Stimulated activated CD8-positive, alpha-beta memory T cell treated with anti-CD3 and anti-CD28 coated beads, Interleukin-4, amount 100 ng/mL, for 4 hours (primary cell): ENCODE measurements around the gene ITM2C.
A peak's percentile ranks its signal among the peaks of the same experiment; 100 is the strongest.

Experiments used
- DNase-seq, 2 donors: peaks; one replicate each; pipeline ENCODE4 v3.0.0-alpha.2; 2020; ENCODE audit warnings: low read depth in 2 of 2, low spot score in 1 of 2

ITM2C gene

DNA sequence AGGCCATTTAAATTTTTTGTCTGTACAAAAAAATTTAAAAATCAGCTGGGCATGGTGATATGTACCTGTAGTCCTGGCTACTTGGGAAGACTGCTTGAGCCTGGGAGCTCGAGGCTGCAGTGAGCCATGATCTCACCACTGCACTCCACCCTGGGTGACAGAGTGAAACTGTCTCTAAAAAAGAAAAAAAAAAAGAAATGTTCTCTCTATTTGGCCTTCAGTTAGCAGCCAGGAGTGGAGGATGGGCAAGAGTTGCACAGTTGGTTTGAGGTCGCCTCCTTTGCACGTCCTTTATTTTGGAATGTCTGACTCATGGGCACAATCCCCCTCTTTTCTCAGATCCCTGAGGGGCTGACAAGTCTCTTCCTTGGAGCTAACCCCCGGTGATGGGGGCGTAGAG lies 26.3 kb downstream of the ITM2C start:
- no peak for DNase-seq

DNA sequence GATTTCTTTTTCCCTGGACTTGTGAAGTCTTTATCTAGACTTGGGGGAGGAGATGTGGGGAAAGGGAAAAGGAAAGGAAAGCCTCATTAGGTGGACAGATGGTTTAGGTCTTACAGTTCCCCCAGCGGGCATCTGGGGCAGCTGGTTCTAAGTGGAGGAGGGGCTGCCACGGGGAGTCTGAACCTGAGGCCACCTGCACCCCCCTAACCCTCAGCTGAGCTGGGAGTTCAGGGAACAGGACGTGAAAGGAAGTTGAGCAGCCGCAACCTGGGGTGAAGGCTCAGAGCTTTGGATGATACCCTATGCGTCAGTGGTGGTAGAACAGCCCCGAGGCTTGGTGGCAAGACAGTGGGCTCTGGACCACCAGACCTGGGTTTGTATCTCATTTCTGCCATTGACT lies 26.8 kb downstream of the ITM2C start:
- no peak for DNase-seq

DNA sequence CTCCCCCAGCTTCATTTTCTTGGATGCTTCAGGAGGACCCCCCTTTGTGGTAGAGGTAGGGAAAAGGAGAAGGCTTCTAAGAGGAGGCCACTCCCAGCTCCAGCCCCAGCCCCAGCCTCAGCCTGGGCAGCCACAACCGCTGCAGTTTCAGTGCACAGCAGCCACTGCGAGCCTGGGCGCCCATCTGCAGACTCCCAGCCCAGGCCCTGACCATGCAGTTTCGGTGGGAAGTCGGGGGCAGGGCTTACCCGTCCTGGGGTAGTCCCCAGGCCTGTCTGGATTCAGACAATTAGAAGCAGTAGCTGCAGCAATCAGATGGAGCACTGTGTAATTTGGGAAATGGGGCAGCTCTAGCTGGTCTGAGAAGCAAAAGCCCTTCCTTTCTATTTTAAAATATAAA lies 28.6 kb downstream of the ITM2C start:
- DNase-seq: no peak

DNA sequence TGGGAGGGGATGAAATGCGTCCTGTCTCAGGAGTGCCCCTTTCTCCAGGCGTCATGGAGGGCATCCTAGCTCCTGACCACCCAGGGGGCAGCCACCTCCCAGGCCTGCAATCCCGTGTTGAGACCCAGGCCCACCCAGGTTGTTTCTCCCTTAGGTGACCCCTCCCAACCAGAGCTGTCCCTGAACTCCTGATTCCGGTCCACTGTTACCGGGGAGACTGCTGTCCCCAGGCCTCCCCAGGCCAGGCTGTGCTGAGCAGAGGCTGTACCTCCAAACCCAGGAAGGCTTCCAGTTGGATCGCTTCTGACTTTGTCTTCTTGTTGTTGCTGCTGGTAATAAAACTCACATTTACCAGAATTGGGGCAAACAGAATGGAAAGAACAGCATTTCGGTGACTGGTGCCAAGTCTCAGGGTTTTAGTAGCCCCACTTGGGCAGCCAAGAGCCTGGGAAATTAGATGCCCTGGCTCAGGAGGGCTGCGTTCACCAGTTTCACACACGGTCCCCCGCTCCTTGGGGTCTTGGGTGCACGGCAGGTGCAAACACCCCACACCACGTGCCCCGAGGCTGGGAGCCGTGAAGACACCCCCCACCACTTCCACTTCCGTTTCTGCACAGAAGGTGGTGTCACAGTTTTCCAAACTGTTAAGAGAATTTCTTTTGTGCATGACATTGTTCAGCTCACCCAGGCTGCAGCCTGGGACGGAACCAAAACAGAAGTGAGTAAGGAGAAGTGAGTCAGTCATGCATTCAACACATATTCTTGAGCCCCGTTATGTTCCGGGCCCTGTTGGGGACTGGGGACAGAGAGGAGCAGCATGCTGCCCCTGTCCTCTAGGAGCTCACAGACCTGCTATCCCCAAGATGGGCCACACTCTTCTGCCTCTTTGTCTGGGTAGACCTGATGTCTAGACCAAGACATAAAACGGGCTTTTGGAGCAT lies 29.4 kb downstream of the ITM2C start:
- DNase-seq: no peak

DNA sequence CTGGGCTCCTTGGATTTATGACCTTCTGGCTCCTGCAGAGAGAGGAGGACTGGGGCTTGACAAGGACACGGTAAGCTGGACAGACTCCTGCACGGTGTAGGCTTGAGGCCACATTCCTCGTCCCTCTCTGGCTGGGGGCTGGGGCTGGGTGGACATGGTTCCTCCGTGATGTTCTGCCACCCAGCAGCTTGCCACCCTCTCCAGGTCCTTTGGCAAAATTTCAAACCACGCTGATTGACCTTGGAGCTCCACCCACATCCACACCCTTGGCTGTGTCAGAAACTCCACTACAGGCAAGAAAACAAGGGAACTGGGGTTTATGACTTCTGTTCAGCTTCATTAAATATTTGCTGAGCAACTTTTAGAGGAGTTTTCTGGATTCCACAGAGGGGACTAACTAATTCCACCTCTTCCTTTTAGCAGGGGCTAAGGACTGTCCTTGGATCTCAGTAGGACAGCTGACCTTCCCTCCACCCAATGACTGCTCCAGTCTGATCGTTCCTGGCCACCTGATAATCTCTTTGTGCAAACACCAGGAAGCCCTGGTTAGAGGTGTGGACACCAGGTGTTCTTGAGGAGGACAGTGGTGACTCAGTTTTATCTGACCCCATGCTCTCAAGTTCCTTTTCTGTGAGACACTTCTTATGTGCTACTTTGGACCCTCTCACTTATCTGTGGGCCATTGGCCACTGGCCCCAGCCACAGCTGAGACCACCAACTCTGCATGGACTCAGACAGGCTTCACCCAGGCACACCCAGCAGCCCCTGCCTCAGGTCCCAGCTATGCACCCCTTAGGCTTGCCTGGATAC lies 31.0 kb downstream of the ITM2C start:
- no peak for DNase-seq

DNA sequence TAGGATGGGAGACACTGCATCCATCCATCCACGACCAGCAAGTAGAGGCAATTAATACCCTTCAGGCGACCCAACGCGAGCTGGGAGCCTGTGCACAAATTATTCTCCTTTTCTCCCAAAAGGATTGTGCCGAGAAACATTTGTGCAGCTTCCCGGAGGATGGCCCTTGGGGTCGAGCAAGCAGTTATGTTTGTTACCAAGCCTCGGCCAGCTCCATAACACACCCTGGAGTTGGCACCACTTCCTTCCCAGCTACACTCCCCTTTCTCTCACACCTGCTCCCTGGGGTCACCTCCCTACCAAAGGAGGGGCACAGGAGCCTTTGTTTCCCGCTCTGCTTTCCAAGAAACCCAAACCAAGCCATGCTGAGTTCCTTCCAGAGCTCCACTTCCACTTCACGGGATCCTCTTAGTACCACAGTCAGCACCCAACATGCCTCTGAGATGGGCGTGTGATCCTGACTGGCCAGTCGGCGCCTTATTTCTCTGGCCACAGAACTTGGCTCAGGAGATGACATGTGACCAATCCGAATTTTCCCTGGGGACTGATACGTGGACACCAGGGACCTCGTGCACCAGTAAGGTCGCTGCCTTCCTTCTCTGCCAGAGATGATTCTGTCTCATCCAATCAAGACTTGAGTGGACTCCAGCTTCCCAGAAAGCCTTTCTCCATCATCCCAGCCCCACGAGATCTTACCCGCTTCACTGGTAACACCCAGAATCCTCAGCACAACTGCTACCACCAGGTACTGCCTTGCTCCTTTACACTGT lies 31.8 kb downstream of the ITM2C start:
- no peak for DNase-seq

DNA sequence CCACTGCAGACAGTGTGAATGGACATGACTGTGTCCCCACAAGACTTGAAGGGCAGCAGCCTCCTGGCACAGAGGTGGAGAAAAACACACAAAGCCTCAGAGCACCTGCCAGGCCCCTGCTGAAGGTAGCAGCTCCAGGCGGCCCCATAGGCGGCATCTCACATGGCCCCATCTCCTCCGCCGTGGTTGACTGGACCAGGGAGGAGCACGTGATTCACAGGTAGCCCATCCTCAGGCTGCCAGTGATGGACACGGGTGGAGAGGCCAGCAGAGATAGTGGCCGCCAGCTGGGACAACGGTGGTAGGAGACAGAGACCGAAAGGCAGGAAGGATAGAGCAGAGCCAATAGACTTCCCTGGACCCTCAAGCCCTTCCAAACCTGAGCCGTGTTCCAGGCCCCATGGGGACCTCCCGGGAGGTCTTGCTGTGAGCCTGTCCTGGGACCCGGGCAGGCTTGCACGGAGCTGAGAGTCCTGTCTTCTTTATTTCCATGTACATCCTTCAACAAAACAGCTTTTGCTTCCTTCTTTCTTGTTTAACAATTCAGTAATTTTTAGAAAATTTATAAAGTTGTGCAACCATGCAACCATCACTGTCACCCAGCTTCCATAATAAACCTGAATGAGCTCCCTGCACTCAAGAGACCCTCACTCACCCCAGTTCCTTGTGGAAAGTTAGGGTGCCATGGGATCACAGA lies 33.4 kb downstream of the ITM2C start:
- DNase-seq: no peak

DNA sequence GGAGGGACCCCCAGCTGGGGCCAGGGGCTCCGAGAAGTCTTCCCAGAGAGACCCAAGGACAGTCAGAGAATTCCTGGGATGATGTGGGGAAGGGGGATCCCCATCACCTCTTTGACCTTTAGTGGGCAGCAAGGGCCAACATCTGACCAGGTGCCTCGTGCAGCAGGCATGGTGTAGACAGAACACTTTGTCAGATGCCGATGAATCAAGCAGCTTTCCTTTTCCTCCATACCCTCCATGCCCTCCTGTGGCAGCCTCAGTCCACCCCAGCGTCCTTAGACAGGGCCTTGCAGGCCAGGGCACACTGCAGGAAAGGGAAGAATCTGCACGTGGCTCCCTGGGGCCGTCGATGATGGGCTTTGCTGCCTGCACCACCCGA lies 34.0 kb downstream of the ITM2C start:
- no peak for DNase-seq

DNA sequence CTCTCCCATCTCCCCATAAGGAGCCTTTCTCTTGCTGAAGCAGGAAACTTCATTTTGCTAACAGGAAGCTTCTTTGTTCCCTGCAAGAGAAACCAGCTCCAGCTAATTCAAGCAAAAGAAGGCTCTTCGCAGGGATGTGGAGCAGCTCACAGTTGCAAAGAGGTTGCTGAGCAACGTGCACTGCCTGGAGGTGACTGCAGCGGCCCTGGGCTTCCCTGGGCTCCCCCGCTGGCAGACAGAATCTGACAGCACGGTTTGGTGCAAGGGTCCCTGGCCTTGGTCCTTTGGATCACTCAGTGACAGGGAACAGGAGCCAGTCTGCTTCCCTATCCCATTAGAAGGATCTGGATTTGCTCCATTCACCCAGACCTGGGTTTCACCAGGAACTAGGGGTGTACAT lies 34.5 kb downstream of the ITM2C start:
- no peak for DNase-seq

DNA sequence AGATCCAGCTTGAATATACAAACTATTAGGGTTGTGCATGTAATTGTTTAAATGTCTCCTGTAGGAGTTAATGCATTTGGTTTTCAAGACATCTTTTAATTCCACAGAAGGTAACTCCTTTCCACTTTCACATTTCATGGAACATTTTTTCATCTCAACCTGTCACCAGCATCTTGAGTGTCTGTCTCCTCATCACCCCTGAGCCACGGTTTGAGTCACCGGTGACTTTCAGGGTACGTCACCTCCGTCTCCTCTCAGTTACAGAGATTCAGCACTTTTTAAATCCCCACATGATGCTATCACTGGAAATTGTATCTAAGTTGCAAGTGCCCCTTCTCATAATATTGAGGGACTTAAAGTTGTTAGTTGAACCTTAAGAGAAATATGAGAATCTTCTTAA lies 35.0 kb downstream of the ITM2C start:
- DNase-seq: no peak

DNA sequence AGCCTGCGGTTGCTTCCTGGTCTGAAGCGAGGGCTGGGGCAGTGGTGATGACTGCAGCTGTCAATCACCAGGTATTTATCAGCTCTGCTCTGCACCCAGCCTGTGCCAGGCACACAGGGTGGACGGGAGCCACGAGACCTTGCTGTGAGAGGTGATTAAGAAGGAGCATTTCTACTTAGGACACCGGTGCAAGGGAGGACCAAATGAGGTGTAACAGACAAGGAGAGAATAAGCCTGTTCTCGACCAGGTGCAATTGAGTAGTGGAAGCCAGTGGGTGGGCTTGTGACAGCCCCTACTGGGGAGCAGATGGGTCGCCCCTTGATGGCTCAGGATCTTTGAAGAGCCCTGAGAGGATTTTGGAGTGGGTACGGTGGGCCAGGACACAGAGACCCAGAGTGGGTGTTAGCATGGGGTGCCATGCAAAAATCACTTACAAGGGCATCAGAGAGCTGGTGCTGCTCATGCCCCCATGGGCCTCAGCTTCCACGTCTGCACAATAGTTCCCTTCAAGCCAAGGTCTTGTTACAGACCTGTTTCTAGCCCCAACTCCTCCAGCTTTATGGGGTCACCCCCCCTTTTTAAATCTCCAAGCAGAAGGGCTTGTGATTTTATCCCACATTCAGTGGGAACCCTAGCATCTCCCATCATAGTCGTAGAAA lies 35.7 kb downstream of the ITM2C start:
- no peak for DNase-seq

DNA sequence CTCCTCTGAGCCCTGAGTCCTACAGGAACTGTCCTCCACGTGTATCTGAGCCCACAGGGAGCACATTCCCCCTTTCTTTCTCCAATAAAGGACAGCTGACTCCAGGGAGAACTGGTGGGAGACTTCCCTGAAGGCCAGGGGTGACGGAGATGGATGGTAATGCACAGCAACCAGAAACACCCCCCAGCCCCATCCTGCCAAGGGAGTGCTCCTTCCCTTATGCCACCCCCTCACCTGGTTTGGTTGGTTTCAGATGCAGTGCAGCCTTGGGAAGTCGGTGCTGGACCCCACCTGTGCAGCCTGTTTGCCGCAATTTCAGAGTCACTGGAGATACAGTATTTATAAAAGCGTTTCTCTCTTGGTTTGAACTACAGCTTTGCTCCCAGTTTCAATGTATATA lies 36.3 kb downstream of the ITM2C start:
- no peak for DNase-seq

DNA sequence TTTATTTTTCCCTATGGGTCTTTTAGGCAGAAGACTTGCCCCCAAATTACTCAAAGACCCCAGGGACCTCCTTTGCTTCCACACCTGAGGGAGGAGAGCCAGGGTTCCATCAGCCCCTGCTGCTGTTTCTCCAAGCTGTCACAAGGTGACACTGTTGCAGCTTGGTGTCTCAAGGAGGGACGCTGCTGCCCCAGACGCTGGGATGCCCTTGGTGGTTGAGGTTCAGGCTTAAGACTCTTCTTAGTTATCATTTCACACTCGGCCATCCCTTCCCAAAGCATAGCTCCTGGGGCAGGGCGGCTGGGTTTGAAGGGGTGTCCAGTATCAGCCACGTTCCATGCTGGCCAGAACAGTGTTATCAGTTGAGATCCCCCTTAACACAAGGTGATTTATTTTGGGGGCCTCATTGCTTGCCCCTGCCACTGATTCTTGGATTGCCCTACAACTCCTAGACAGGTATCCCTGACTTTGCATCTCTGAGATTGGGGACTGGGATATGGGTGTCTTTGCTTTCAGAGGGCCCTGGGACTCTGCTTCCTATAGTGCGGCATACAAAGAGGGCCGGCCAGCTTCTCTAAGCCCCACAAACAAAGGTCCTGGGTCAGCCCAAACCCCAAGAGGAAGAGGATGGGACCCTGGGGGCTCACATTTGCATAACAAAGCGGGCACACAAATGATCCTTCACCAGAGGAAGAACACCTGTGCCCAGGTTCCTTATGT lies 37.6 kb downstream of the ITM2C start:
- DNase-seq: peak in 1 of 2 donors; percentile 47

DNA sequence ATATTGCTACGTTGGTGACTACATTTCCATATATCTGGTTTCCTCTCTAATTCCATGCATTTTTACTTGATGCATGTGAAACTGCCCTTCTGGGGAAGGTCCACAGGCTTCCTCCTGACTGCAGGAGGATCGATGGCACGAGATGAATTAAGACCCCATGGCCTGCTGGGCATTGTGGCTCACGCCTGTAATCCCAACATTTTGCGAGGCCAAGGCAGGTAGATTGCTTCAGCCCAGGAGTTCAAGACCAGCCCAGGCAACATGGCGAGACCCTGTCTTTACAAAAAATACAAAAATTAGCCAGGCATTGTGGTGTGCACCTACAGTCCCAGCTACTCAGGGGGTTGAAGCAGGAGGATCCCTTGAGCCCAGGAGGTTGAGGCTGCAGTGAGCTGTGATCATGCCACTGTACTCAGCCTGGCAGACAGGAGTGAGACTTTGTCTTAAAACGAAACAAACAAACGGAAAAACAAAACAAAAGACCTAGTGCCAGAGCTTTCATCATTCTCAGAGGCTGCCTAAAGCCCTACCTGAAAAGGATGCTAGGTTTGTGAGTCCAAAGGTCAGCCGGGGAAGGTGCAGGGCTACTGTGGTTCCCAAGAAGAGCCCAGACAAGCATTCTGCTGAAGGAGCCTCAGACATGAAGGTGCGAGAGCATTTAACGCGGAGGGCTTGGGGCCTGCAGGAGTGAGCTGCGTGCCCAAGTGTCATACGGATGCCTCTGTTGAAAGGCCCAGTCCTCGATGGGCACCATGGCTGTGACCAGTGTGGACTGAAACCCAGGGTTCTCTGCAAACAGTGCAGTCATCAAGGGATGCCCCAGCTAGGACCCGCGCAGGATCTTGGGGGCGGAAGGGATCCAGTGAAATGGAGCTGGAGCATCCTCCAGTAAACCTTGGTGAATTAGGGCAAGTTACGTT lies 38.7 kb downstream of the ITM2C start:
- DNase-seq: no peak

DNA sequence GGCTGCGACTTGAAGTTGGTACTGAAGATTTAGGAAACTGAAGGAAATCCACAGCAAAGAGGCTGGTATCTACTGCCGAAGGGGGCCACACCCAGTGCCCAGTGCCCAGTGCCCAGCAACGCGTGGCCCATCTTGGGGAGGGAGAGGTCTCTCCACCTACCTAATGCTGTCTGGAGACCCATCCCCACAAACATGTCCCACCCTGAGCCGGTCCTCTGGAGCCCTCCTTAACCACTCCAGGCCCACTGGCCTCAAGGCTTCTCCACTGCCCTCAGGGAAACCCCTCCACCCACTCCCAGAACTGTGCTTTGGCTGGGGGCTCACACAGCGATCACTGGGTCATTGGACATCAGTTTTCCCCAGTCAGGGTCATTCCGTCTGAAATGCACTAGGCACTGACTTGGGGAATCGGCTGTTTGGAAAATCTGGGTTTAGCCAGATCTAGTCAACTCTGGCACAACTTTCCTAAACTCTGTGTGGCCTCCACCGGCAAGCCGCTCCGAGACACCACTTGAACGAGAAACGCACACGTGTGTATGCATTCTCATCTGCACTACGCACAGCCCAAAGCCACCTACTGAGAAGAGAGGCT lies 40.2 kb downstream of the ITM2C start:
- no peak for DNase-seq

DNA sequence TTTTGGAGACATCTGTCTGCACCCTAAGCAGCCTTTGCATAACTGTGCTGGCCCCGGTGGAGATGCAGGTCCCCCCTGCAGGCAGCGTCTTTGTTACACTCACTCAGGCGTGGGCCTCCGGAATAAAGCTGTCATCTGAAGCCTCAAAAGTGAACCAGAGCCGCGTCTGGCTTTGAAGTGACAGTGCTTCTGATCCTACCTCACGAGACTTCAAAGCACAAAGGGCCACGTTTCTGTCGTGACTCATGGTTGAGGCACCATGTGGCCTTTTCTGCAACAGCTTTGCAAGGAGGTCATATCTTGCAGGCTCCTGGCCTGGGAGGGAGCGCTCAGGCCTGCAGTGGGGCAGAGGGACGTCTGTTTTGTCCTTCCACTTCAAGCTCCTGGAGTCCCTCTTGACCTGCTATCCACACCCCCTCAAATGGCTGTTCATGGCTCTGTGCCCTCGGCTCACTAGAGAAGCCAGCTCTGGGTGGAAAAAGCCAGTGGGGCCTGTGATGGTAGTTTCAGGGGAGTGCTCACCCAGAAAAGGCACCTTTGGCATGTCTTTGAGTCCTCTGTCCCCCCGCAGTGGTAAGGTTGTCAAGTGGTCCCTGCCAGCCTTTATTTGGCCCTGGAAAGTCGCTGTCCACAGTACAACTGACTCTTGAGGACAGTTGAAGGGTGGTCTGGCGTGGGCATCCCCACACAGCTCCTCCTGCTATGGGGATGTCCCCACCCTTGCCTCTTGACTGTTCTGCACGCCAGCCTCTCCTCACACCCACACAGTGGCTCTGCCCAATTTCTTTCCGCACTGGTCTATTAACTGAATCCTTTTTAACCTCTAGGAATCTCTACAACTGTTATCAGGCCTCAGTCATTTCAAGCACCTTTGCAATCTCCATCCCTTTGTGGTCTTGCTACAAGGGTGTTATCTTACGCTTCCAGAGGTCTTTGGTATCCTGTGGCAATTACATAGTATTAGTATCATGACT lies 41.0 kb downstream of the ITM2C start:
- peak; percentile 82 to 90 for DNase-seq
